Testis (tissue), 2 donors: ENCODE data around the gene ATP13A1.

ENCODE experiments used
- CTCF ChIP-seq, 3 experiments: fragments of 450-650 bp in 2 of 3; fragments of 200-600 bp in 1 of 3; sonication (generic) in 1 of 3; IDR thresholded peaks; one replicate each; pipeline ENCODE4 v1.5.1; 2016 to 2019; ENCODE audit warnings: antibody characterized with exemption in 3 of 3, mild to moderate bottlenecking in 2 of 3, moderate library complexity in 1 of 3
- POLR2A ChIP-seq: fragments of 450-650 bp; IDR thresholded peaks from one replicate; pipeline ENCODE4 v1.6.1; 2017; ENCODE audit warnings: antibody characterized with exemption, mild to moderate bottlenecking, moderate library complexity

- no peak for TF ChIP-seq CTCF (IDR thresholded peaks at IDR 0.05)
- no peak for TF ChIP-seq POLR2A
Observed at GRCh38 chr19:19626516-19627472, 36.7 kb downstream of the ATP13A1 start.
